ENCODE measurements around the gene LDHB. TPM values are rescaled to one million over a fixed set of nuclear protein-coding genes. Genes with fewer than 3 reads are reported as not detected.
A peak's percentile ranks its signal among the peaks of the same experiment; 100 is the strongest.

LDHB gene
- total RNA-seq, 1 experiment from 2014 or later = 548 TPM

DNA sequence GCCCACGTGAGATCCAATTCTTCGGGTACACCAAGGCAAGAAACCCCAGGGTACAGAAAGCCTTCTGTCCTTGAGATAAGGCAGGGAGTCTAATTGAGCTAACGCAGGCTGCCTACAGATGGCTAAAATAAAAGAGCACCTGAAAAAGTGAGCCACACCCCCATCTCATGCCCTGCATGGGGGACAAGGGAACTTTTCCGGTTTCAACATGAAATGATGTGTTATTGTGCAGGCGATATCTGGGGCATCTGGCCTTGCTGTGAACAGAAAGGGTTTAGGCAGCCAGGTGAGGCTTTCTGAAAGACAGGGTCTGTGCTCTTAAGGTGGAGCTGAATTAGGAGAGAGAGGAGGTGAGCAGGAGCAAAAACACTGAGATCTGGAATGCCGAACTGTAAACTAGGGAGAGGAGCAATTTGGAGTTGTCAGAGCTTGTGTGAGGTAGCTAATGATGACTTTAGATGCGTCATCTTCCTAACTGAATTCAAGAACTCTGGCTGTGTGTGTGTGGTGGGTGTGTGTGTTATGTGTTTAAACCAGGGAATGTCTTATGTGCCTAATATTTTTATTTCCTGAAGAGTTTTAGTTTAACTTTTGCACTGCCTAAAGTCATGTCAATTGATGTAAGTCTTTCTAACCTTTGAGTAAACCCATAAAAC, 20.1 kb upstream of the LDHB start:
- BruUV-seq (replicated peaks) = no TSS peak
- H3K9me3 ChIP-seq (ENCODE audit: low read length) = no peaks in the 10 kb centered on the region
- DNase-seq = no peak
- CTCF ChIA-PET = interaction anchor here (0.6 kb wide), 1 partner anchor 20 kb away, joined by 4 read pairs; no protein-coding TSS in a partner anchor
- no peaks in the 10 kb centered on the region for H3K79me2 ChIP-seq (ENCODE audit: low read length)
- TF ChIP-seq EZH2phosphoT487 (IDR thresholded peaks at IDR 0.05; ENCODE audit: borderline replicate concordance, low read length) (no peak), EZH2 (IDR thresholded peaks at IDR 0.05; ENCODE audit: low read length, unreplicated experiment) (no peak)
- TF ChIP-seq, protein P1, sequence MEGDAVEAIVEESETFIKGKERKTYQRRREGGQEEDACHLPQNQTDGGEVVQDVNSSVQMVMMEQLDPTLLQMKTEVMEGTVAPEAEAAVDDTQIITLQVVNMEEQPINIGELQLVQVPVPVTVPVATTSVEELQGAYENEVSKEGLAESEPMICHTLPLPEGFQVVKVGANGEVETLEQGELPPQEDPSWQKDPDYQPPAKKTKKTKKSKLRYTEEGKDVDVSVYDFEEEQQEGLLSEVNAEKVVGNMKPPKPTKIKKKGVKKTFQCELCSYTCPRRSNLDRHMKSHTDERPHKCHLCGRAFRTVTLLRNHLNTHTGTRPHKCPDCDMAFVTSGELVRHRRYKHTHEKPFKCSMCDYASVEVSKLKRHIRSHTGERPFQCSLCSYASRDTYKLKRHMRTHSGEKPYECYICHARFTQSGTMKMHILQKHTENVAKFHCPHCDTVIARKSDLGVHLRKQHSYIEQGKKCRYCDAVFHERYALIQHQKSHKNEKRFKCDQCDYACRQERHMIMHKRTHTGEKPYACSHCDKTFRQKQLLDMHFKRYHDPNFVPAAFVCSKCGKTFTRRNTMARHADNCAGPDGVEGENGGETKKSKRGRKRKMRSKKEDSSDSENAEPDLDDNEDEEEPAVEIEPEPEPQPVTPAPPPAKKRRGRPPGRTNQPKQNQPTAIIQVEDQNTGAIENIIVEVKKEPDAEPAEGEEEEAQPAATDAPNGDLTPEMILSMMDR (conservative IDR thresholded peaks at IDR 0.05; ENCODE audit: low read depth, low read length) = no peak
- intact Hi-C loops (cut with micrococcal nuclease) = no loop called here
- peak; percentile 46 for ATAC-seq
- no peaks in the 10 kb centered on the region for H3K27me3 ChIP-seq (ENCODE audit: low read length)
- H2AFZ ChIP-seq (ENCODE audit: low read length) = no peak overlapping the region
- H3K4me2 ChIP-seq (ENCODE audit: low read length) = no peak overlapping the region
- POLR2A ChIA-PET (ENCODE audit: unreplicated experiment) = no interaction called here
- no peaks in the 10 kb centered on the region for H3K4me1 ChIP-seq (ENCODE audit: insufficient read depth, low read length)
- no peak overlapping the region for H3K27ac ChIP-seq (ENCODE audit: low read length)
- no peaks in the 10 kb centered on the region for H3F3A ChIP-seq (ENCODE audit: low read length, unreplicated experiment)
- H3K9ac ChIP-seq (ENCODE audit: low read length) = no peak overlapping the region
- H3K36me3 ChIP-seq (ENCODE audit: low read depth, low read length) = no peaks in the 10 kb centered on the region
- H3K9me2 ChIP-seq (replicated peaks; ENCODE audit: low read length) = no peaks in the 10 kb centered on the region
- no peak overlapping the region for H3K4me3 ChIP-seq (ENCODE audit: low read length)
- no peaks in the 10 kb centered on the region for H4K20me1 ChIP-seq (ENCODE audit: low read length)

DNA sequence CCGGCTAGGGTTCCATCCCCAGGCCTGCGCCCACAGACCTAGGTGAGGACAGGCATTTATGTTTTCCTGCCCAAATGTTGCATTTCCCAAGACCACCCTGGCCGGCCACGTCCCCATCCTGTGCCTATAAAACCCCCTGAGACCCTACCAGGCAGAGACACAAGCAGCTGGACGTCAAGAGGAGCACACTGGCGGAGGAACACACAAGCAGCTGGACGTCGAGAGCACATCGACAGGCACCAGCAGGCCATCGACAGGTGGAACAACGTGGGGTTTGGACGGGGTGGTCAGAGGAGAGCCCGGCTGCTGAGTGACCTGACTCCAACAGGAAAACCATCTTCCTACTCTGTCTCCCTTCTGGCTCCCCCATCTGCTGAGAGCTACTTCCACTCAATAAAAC, 19.6 kb upstream of the LDHB start:
- Histone ChIP-seq H3K4me3 (ENCODE audit: low read length) (no peak overlapping the region), H3K79me2 (ENCODE audit: low read length) (no peaks in the 10 kb centered on the region), H3K4me1 (ENCODE audit: insufficient read depth, low read length) (no peaks in the 10 kb centered on the region), H3K27ac (ENCODE audit: low read length) (no peak overlapping the region), H3F3A (ENCODE audit: low read length, unreplicated experiment) (no peaks in the 10 kb centered on the region), H3K27me3 (ENCODE audit: low read length) (no peaks in the 10 kb centered on the region), H3K9ac (ENCODE audit: low read length) (no peak overlapping the region), H3K9me3 (ENCODE audit: low read length) (no peaks in the 10 kb centered on the region), H4K20me1 (ENCODE audit: low read length) (no peaks in the 10 kb centered on the region), H2AFZ (ENCODE audit: low read length) (no peak overlapping the region), H3K9me2 (replicated peaks; ENCODE audit: low read length) (no peaks in the 10 kb centered on the region), H3K4me2 (ENCODE audit: low read length) (no peak overlapping the region), H3K36me3 (ENCODE audit: low read depth, low read length) (no peaks in the 10 kb centered on the region)
- ATAC-seq (no peak), DNase-seq (no peak)
- TF ChIP-seq, protein P1 (conservative IDR thresholded peaks at IDR 0.05; ENCODE audit: low read depth, low read length) = no peak
- TF ChIP-seq EZH2 (IDR thresholded peaks at IDR 0.05; ENCODE audit: low read length, unreplicated experiment) = no peak
- no peak for TF ChIP-seq EZH2phosphoT487 (IDR thresholded peaks at IDR 0.05; ENCODE audit: borderline replicate concordance, low read length)
- no TSS peak for BruUV-seq (replicated peaks)
- intact Hi-C loops (cut with micrococcal nuclease) = no loop called here
- ChIA-PET CTCF (no interaction called here), POLR2A (ENCODE audit: unreplicated experiment) (no interaction called here)

DNA sequence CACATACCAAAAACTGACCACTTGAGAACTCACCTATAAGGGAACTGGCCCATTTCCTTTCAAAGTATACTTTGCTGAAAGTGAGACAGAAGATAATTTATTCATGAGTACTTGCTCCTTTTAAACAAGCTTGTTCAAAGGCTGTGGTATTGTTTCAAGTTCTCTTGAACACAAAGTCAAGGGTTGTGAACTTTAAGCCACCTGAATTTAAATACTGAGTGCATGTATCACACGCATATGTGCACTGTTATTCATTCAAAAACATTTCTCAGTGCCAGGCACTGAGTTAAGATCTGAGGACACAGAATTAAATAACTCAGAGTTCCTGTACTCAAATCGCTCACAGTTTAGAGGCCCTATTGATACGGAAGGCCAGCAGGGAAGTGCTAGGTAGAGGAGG, 19.1 kb upstream of the LDHB start:
- BruUV-seq (replicated peaks) = no TSS peak
- no peaks in the 10 kb centered on the region for H3K36me3 ChIP-seq (ENCODE audit: low read depth, low read length)
- no peaks in the 10 kb centered on the region for H3K79me2 ChIP-seq (ENCODE audit: low read length)
- H3K27me3 ChIP-seq (ENCODE audit: low read length) = no peaks in the 10 kb centered on the region
- H3K4me3 ChIP-seq (ENCODE audit: low read length) = no peak overlapping the region
- H2AFZ ChIP-seq (ENCODE audit: low read length) = no peak overlapping the region
- H3K9me2 ChIP-seq (replicated peaks; ENCODE audit: low read length) = no peaks in the 10 kb centered on the region
- ChIA-PET POLR2A (ENCODE audit: unreplicated experiment) (no interaction called here), CTCF (no interaction called here)
- no peak for ATAC-seq
- intact Hi-C loops (cut with micrococcal nuclease) = no loop called here
- H3K27ac ChIP-seq (ENCODE audit: low read length) = no peak overlapping the region
- H3K4me1 ChIP-seq (ENCODE audit: insufficient read depth, low read length) = peaks cover 3% of the 10 kb centered on the region; the same call in 1 of the 2 replicates
- H3K9me3 ChIP-seq (ENCODE audit: low read length) = no peaks in the 10 kb centered on the region
- no peak overlapping the region for H3K9ac ChIP-seq (ENCODE audit: low read length)
- TF ChIP-seq, protein P1 (conservative IDR thresholded peaks at IDR 0.05; ENCODE audit: low read depth, low read length) = no peak
- TF ChIP-seq EZH2phosphoT487 (IDR thresholded peaks at IDR 0.05; ENCODE audit: borderline replicate concordance, low read length) = no peak
- TF ChIP-seq EZH2 (IDR thresholded peaks at IDR 0.05; ENCODE audit: low read length, unreplicated experiment) = no peak
- no peaks in the 10 kb centered on the region for H3F3A ChIP-seq (ENCODE audit: low read length, unreplicated experiment)
- no peaks in the 10 kb centered on the region for H4K20me1 ChIP-seq (ENCODE audit: low read length)
- no peak for DNase-seq
- no peak overlapping the region for H3K4me2 ChIP-seq (ENCODE audit: low read length)
